GM21447 (cell line): ENCODE results near the gene ENTPD8.
A peak's percentile ranks its signal among the peaks of the same experiment; 100 is the strongest.

ENCODE experiments used
- ATAC-seq: cut with Tn5 transposase; IDR thresholded peaks from one replicate; pipeline ENCODE4 v1.9.1; 2021; ENCODE audit not compliant: unreplicated experiment

Gene ENTPD8, protein sequence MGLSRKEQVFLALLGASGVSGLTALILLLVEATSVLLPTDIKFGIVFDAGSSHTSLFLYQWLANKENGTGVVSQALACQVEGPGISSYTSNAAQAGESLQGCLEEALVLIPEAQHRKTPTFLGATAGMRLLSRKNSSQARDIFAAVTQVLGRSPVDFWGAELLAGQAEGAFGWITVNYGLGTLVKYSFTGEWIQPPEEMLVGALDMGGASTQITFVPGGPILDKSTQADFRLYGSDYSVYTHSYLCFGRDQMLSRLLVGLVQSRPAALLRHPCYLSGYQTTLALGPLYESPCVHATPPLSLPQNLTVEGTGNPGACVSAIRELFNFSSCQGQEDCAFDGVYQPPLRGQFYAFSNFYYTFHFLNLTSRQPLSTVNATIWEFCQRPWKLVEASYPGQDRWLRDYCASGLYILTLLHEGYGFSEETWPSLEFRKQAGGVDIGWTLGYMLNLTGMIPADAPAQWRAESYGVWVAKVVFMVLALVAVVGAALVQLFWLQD

DNA sequence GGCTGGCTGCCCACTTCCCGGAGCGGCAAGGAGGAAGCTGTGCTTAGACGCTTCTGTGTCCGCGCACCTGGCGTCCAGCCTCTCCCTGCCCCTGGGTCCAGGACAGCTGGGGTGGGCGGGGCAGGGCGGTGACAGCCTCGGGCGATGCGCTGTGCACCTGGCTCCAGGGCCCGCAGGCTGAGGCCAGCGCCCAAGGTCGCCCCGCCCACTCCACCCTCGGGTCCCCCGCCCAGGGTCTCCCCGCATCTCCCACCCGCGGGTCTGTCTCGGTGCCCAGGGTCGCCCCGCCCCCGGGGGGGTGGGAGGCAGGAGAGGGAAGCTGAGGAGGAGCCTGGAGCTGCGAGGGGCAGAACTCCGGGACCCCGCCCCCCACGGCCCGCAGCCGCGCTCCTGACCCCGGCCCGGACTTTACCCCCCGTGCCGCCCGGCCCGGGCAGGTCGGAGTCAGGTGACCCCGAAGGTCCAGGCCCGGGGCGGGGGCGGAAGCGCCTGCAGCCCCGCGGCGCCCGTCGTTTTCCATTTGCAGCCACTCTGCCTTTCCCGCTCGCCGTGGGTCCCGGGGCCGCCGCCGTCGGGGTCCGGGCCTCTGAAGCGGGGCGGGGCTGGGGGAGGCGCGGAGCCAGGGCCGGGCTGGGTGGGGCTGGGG lies at the start of gene ENTPD8:
ENTPD8 (minus strand) TSS at position 69 of the 646 bp plus-strand sequence. CDS start 3,072 bp downstream, outside the sequence.
- ATAC-seq, result no peak

DNA sequence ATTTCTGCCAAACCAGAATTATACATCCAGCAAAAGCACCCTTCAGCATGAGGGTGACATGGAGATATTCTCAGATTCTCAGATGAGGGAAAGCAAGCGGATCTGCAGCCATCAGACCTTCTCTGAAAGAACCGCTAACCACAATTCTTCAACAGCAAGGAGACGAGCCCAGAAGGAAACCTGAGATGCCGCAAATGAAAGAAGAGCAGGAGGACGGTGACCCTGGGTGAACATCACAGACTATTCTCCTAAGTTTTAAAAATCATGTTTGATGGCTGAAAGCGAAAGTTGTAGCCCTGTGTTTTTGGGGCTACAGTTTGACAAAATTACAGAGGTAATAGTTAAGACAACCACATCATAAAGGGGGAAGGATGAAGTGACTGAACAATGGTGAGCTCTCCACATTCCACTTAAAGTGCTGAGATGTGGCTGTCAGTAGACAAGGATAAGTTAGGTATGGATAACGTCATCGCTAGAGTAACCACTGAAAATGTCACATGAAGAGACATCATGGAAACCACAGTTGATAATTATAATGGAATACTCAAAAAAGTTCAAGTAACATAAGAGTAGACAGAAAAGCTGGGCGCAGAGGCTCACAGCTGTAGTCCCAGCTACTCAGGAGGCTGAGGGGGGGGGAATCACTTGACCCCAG lies 49.5 kb upstream of the ENTPD8 start:
- no peak for ATAC-seq

DNA sequence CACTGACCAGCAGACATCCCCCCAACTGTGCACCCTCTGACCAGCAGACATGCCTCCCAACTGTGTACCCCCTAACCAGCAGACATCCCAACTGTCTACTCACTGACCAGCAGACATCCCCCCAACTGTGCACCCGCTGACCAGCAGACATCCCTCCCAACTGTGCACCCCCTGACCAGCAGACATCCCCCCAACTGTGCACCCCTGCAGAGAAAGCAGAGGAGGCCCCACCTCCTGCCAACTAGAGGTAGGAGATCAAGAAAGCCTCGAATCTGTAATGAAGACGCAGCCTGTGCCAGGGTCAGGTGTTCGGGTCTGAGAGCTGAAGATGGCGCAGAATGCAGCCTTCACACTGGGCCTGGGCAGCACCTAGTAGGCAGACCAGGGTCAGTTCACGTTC lies 47.7 kb upstream of the ENTPD8 start:
- no peak for ATAC-seq

DNA sequence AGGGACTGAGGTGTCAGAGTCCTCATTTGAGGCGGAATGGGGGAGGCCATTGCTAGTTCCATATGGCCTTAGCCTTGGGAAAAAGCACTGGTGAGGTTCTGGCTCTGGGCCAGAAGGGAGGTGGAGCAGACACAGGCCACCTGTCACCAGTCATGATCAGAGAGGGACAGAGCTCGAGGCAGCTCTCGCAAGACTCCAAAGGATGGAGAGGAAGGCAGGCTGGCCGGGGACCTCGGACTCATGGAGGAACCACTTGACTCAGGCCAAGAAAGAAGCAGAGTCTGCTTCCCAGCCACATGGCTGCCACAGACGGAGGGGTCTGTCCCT lies 47.1 kb upstream of the ENTPD8 start:
- no peak for ATAC-seq

DNA sequence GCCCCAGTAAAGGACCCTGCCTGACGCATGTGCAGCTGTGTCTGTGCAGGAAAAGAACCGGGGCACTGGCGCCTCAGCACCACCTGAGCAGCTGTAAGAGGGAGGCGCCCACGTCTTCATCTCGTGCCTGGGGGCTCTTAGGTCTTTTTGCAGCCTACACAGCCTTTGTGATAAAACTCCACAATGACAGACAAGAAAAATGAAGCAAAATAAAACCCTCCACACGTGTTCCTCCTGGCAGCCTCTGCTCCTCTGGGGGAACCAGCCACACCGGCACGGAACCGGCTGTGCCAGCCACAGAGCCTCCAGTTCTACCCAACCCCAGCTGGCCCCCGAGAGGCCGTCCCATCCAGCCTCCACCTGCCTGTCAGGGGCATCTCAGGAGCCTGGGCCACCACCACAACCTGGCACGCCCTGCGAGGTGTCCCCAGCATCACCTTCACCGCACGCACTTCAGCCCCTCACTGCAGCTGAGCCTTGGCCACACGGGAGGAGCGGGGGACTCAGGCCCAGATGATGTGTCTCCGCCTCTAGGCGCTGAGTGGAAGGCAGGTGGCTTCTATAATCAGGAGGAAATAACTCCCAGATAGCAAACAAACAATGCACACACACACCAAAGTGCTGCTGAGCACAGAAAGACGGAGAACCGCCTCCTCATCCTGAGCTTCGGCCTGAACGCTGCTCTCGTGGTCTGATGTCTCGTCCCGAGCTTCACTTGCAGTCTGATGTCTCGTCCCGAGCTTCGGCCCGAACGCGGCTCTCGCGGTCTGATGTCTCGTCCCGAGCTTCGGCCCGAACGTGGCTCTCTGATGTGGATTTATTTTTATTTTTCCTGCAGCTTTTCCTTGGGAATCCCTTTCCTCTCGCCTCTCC lies 46.5 kb upstream of the ENTPD8 start:
- ATAC-seq, result no peak

DNA sequence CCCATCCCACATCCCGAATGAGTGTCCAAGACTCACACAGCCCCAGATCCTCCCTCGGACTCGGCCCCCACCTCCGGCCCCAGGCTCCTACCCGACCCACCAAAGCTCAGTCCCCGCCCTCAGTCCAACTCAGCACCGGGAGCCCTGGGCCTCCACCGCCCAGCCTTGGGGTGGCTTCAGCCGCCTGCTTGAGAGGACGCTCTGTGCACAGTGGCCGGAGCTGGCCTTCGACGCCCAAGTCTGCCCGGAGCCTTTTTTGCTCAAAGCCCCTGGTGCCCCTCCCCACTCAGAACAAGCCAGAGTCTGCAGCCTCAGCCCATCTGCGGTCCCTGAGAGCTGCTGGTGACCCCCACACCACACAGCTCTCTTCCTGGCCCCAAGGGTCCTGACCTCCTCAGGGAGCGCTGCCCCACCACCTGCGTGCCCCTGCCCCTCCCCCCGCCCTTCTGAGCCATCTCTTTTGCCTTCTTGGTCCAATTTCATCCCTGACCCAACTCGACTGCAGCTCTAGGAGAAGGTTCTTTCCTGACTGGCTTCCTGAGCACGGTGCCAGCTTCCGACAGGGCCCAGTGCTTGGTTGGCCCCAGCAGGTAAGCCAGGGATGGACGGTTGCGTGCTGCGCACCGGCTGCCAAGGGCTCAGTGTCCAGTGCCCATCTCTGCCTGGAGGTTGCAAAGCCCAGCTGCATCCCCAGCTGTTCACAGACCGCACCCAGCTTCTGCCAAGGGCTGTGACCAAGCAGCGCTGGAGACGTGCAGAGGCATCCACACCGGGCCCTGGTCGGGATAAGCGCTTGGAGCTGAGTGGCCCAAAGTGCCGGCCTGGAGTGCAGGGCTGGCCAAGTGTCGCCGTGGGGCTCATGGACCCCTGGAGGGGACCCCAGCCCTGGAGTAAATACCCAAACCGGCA lies 45.6 kb upstream of the ENTPD8 start:
- no peak for ATAC-seq

DNA sequence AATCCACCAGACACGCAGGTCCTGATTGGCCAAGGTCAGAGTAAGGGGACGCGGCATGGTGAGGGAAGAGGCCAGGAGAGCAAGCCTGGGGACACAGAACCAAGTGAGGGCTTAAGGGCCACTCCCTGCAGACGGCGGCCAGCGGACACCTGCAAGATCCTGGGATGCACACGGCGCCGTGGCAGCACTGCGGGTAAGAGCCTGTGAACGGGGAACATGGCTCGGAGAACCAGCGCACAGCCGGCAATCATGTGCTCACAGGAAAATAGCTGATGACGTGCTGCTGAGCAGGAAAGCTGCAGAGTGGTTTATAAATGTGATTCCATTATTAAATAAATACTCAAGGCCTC lies 45.0 kb upstream of the ENTPD8 start:
- no peak for ATAC-seq

DNA sequence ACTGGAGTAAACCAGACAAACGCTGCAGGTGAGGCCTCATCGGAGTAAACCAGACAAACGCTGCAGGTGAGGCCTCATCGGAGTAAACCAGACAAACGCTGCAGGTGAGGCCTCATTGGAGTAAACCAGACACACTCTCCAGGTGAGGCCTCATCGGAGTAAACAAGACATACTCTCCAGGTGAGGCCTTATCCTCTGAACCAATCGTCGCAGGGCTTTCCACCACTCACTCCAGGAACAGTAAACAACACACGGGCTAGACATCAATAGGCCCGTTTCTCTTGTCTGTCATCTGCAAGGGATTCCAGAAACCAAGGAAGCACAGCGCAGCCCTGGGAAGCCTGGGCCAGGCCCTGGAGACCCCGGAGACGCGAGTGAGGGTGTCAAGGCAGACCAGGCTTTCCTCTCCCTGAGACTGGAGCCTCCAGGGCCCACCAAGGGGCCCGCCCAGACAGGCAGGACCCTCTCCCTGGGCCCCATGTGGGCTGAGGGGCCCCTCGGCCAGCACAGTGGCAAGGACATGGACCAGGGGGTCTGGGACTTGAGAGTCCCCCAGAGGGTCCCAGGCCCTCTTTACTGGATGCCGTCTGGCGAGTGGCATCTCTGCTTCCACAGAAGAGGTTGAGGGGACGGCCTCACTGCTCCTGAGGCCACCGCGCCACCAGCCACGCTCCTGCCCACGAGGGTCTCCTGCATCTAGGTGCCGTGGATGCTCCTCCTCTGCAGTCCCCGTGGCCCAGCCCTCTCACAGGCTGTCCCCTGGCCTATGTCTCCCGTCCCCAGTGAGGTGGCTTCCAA lies 44.4 kb upstream of the ENTPD8 start:
- no peak for ATAC-seq

DNA sequence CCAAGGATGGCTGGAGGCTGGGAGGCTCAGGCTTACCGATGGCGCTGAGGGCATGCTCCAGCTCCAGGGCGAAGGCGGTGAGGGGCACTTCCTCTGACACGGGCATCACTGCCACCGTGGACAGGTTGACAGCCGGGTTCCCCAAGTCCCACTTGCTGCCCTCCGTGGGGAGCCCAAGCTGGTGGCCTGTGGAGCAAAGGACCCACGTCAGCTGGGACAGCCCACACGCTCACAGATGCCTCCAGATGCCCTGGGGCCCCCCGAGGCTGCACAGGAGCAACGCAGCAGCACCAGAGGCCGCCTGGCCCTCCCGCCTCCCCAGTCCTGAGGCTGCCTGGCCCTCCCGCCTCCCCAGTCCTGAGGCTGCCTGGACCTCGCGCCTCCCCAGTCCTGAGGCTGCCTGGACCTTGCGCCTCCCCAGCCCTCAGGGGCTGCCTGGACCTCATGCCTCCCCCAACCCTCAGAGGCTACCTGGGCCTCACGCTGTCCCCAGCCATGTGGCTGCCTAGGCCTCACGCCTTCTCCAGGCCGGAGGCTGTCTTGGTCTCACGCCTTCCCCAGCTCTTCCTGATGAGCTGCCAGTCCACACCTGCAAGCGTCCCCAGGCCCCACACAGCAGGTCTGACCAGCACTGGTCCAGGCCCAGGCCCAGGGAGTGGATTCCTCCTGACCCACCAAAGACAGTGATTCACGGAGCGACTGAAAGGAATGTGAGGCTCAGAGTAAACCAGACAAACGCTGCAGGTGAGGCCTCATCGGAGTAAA lies 43.6 kb upstream of the ENTPD8 start:
- no peak for ATAC-seq

DNA sequence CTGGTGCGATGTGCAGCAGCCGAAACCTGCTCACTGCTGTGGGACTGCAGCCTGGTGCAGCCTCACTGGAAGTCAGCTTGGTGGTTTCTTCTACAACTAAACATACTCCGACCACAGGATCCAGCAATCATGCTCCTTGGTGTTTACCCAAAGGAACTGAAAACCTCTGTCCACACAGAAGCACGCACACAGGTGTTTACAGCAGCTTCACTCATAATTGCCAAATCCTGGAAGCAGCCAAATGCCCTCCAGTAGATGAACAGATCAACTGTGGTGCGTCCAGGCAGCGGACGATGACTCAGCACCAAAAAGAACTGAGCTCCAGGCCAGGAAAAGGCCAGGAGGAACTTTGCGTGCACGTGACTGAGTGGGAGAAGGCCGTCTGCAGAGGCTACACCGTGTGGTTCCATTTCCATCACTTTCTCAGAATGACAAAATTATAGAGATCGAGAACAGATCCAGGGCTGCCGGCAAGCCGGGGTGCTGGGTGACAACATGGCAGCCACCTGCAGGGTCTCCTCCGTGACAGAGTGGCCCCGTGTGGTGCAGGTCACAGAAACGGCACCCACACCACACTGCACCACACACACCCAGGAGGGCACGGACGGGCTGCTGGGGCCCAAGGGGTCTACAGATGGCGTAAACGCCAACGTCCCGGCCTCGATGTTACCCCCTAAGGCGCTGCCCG lies 41.1 kb upstream of the ENTPD8 start:
- peak; percentile 60 for ATAC-seq

DNA sequence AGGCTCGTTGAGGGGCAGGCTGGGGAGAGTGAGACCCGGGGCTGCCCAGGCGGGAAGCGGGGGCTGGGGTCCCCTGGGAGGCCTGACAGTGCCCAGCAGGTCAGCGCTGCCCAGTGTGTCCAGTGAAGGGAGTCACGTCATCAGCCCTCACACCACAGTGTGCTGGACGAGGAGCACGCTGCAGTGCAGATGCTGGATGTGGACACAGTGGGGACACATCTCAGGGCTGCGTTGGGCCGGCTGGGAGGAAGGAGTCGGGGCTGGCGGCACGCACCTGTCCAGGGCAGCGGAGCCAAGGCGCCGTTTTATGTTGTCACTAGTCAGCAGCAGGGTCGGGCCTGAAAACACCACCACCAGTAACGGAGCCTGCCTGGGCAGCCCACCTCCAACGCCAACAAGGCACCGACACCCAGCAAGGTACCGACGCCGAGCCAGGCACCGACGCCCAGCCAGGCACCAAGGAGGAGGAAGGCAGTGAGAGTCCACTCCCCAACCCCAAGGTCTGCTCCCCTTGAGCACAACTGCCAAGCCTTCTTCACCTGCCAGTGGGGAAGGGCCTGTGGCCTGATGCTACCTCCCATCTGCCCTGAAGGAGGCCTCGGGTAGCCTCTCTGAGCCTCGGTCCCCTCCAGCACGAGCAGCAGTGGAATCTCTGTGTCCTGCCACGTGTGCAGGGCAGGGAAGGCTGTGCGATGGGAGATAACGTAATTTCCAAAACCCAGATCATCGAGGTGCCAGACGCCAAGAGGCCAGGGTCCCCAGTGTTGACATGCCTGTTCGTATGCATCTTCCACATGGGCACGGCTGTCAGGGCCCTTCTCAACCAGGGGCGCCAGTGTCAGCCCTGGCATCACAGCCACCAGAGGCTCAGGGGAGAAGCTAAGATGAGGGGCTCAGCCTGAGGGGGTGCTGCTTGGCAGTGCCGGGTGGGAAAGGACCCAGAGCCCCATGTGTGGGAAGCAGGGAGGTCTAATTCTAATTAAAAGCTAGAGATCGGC lies 39.8 kb upstream of the ENTPD8 start:
- no peak for ATAC-seq

DNA sequence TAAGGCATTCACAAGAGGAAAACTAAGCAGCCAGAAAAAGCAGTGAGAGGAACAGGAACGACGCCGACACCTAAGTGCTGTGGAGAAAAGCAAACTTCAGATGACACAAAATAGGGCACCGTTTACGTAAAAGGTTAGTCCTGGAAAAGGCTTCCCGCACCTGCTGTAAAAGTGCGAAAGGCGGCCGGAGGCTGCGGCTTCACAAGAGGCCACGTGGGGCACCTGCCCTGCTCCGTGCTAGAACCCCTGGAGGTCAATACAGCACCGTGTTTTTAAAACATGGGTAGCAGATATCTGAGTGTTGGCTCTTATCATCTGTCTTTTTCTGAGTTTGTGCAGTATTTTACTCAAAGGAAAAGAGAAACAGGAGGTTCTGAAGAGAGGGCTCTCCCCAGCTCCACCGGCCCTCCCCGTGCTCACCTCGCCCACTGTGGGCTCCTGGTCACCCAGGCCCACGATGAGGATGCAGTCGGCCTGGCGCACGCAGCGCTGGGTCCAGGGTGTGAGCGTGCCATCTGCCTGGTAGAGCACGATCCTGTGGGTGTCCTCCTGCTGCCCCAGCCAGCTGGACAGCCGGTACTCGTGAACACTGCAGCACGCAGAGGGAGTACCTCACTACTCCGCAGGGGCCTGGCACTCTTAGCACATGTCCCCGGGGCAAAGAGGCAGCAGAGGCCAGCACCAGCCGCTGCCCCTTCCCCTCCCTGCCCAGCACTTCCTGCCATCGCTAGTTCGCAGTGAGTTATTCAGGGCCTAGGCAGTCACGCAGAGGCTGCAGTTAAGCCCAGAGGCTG lies 38.9 kb upstream of the ENTPD8 start:
- ATAC-seq, result no peak

DNA sequence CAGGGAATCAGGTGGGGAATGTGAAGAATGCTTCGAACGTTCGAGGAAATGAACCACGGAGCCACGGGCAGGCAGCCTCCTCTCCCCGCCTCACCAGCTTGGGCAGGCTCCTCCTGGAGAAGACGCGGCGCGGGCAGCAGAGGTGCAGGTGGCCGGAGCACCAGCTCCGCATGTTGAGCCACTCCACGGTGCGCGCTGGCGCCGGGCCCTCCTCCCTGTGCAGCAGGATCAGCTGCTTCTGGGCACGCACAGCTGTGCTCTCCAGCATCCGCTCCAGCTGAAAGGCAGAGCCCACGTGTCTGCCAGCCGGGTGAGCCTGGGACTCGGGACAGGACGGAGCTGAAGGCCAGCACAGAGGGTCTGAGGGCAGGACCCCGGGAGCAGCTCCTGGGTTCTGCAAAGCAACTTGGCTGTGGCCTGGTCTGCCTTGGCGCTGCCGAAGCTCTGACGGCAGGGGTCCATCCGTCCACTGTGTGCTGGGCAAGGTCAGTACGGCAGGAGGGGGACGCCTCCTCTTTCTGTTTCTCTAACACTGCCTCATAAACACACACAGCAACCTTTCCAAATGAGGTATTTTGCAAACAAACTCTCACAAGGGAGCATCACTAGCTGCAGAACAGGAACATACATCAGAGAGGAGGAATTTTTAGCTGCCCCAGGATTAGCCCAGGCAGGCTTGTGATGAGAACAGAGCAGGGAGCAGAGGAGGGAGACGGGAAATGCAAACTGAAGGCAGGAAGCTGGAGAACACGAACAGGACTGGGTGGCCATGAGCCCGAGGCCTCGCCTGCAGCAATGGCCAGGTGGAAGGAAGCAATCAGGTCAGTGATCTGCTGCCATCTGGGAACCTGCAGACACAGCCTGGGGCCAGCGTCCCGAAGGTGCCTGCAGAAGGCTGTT lies 38.1 kb upstream of the ENTPD8 start:
- no peak for ATAC-seq

DNA sequence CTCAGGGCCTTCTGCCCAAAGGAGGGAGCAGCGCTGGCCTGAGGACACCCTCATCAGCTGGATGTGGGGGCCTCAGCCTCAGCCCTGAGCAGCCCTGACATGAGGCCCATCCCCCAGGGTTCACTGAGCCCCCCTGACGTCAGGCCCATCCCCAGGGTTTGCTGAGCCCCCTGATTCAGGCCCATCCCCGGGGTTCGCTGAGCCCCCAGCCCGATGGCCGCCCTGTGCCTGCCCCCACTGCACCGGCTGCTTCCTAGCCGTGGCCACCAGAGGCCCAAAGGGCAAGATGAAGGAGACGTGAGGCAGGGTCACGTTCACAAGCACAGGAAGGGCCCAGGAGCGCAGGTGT lies 37.4 kb upstream of the ENTPD8 start:
- ATAC-seq, result no peak
